HCT116 (cell line): ENCODE results near the gene S100Z. TPM values are rescaled to one million over a fixed set of nuclear protein-coding genes. Genes with fewer than 3 reads are reported as not detected.

Experiments
- ATAC-seq: fragments of 200-7000 bp; cut with Tn5 transposase; 2 replicates; pipeline ENCODE4 v1.9.1; 2020; ENCODE audit warnings: mild to moderate bottlenecking, moderate library complexity
- BruUV-seq: library from RNA; stranded (reverse); fragments of 400-500 nt; replicated peaks from 2 replicates; lab custom pipeline; 2021; lab: Mats Ljungman, UMichigan
- CTCF ChIA-PET: fragments of 300-600 bp; sonication (Branson Sonifier 250); formaldehyde crosslinking; loops from one replicate; lab custom pipeline; 2021; ENCODE audit warnings: antibody characterized with exemption; lab: Charles Lee
- POLR2A ChIA-PET: fragments of 300-600, 350-600 bp; sonication (Branson Sonifier 250); formaldehyde crosslinking; loops from one replicate; lab custom pipeline; 2021; ENCODE audit warnings: antibody characterized with exemption; lab: Charles Lee
- RAD21 ChIA-PET, 2 experiments: fragments of 300-600 bp; sonication (Branson Sonifier 250); formaldehyde crosslinking; loops; one replicate each; lab custom pipeline; 2023; ENCODE audit warnings: low total read pairs in 2 of 2; ENCODE audit not compliant: uncharacterized antibody in 2 of 2, unreplicated experiment in 2 of 2, low non-redundant PET in 1 of 2; lab: Charles Lee
- DNase-seq: peaks from one replicate; pipeline ENCODE4 v3.0.0-alpha.2; 2010; ENCODE audit warnings: low read depth, low spot score
- H2AFZ ChIP-seq: fragments of 200-600 bp; shearing (Covaris generic), sonication (generic); 2 replicates; pipeline ENCODE4 v1.6.1; 2017; ENCODE audit warnings: low read depth, mixed run types, mixed read lengths, antibody characterized with exemption, low read length; ENCODE audit not compliant: poor library complexity, severe bottlenecking
- H3K27ac ChIP-seq: 2 replicates; pipeline ENCODE4 v1.5.1; 2012; ENCODE audit warnings: low read depth, low read length
- H3K27me3 ChIP-seq: fragments of 200-600 bp; sonication (generic); 2 replicates; pipeline ENCODE4 v1.6.1; 2016; ENCODE audit warnings: mixed run types, low read length, mixed read lengths; ENCODE audit not compliant: insufficient read depth
- H3K36me3 ChIP-seq, 2 experiments: fragments of 200-500 bp in 1 of 2; fragments of 200-600 bp in 1 of 2; sonication (Bioruptor generic) in 1 of 2; sonication (generic) in 1 of 2; 2 replicates each; pipeline versions ENCODE4 v1.5.1 to v1.6.1; 2014 to 2016; ENCODE audit warnings: low read length in 2 of 2, inconsistent platforms in 1 of 2, mixed read lengths in 1 of 2, mixed run types in 1 of 2; ENCODE audit not compliant: insufficient read depth in 2 of 2, control insufficient read depth in 1 of 2
- H3K4me1 ChIP-seq, 2 experiments: fragments of 200-600 bp in 1 of 2; sonication (generic) in 1 of 2; 2 replicates each; pipeline versions ENCODE4 v1.5.1 to v1.6.1; 2012 to 2017; ENCODE audit warnings: low read length in 2 of 2, inconsistent platforms in 1 of 2, mild to moderate bottlenecking in 1 of 2, mixed read lengths in 1 of 2, mixed run types in 1 of 2, moderate library complexity in 1 of 2; ENCODE audit not compliant: insufficient read depth in 2 of 2, control insufficient read depth in 1 of 2
- H3K4me2 ChIP-seq: fragments of 200-600 bp; sonication (generic); 2 replicates; pipeline ENCODE4 v1.6.1; 2017; ENCODE audit warnings: mixed run types, low read length, mixed read lengths
- H3K4me3 ChIP-seq, 2 experiments: fragments of 200-600 bp in 1 of 2; sonication (generic) in 1 of 2; replicated peaks in 1 of 2; 2 replicates each; pipeline ENCODE4 v1.5.1; 2011 to 2016; ENCODE audit warnings: low read length in 2 of 2, control low read depth in 1 of 2, low read depth in 1 of 2, mild to moderate bottlenecking in 1 of 2, mixed read lengths in 1 of 2, mixed run types in 1 of 2
- H3K79me2 ChIP-seq: fragments of 200-600 bp; sonication (generic); 2 replicates; pipeline ENCODE4 v1.6.1; 2017; ENCODE audit warnings: mild to moderate bottlenecking, mixed run types, low read length, moderate library complexity, mixed read lengths; ENCODE audit not compliant: insufficient read depth
- H3K9ac ChIP-seq: fragments of 200-600 bp; sonication (generic); 2 replicates; pipeline ENCODE4 v1.6.1; 2016; ENCODE audit warnings: low read length, mixed read lengths
- H3K9me2 ChIP-seq: fragments of 200-600 bp; sonication (generic), shearing (Covaris generic); 2 replicates; pipeline ENCODE4 v1.6.1; 2017; ENCODE audit warnings: mixed run types, mild to moderate bottlenecking, moderate library complexity; ENCODE audit not compliant: insufficient read depth
- H3K9me3 ChIP-seq, 2 experiments: fragments of 200-500 bp in 1 of 2; fragments of 200-600 bp in 1 of 2; sonication (Bioruptor generic) in 1 of 2; sonication (generic) in 1 of 2; 2 replicates each; pipeline ENCODE4 v1.6.1; 2014 to 2017; ENCODE audit warnings: low read length in 2 of 2, mixed read lengths in 2 of 2, inconsistent platforms in 1 of 2, low read depth in 1 of 2, mild to moderate bottlenecking in 1 of 2, mixed run types in 1 of 2, moderate library complexity in 1 of 2; ENCODE audit not compliant: control insufficient read depth in 1 of 2, insufficient read depth in 1 of 2
- H4K20me1 ChIP-seq: fragments of 200-600 bp; sonication (generic), shearing (Covaris generic); 2 replicates; pipeline ENCODE4 v1.6.1; 2017; ENCODE audit warnings: mixed run types, mild to moderate bottlenecking, moderate library complexity; ENCODE audit not compliant: insufficient read depth
- CBX3 ChIP-seq: IDR thresholded peaks from 2 replicates; pipeline ENCODE4 v1.6.1; 2012; ENCODE audit warnings: low read depth
- EGR1 ChIP-seq: IDR thresholded peaks from 2 replicates; pipeline ENCODE4 v1.6.1; 2012; ENCODE audit warnings: low read depth
- ELF1 ChIP-seq: IDR thresholded peaks from 2 replicates; pipeline ENCODE4 v1.6.1; 2012; ENCODE audit warnings: low read depth, borderline replicate concordance
- EZH2phosphoT487 ChIP-seq: fragments of 200-600 bp; IDR thresholded peaks from 2 replicates; pipeline ENCODE4 v1.6.1; 2018; ENCODE audit warnings: antibody characterized with exemption, borderline replicate concordance
- FOSL1 ChIP-seq: IDR thresholded peaks from 2 replicates; pipeline ENCODE4 v1.6.1; 2012; ENCODE audit warnings: low read depth
- JUND ChIP-seq: IDR thresholded peaks from 2 replicates; pipeline ENCODE4 v1.6.1; 2012
- RAD21 ChIP-seq: IDR thresholded peaks from 2 replicates; pipeline ENCODE4 v1.6.1; 2012; ENCODE audit warnings: low read depth, mild to moderate bottlenecking
- SP1 ChIP-seq: IDR thresholded peaks from 2 replicates; pipeline ENCODE4 v1.6.1; 2012; ENCODE audit warnings: low read depth
- SRF ChIP-seq: IDR thresholded peaks from 2 replicates; pipeline ENCODE4 v1.6.1; 2012; ENCODE audit warnings: low read depth
- ZFX ChIP-seq: fragments of 450-650 bp; IDR thresholded peaks from 2 replicates; pipeline ENCODE4 v1.6.1; 2017
- intact Hi-C: fragments of 100-400 bp; cut with micrococcal nuclease; formaldehyde crosslinking; loops from 2 replicates; pipeline ENCODE4 v1.10.0; 2022
- total RNA-seq: library from RNA; stranded (reverse); gene quantifications from one replicate; pipeline ENCODE4 v1.2.1, GENCODE V29; 2021; ENCODE audit not compliant: unreplicated experiment
- TF ChIP-seq, protein P1 (sequence below): IDR thresholded peaks from 2 replicates; pipeline ENCODE4 v1.6.1; 2012
- TF ChIP-seq, protein P2 (sequence below): IDR thresholded peaks from 2 replicates; pipeline ENCODE4 v1.6.1; 2012
- TF ChIP-seq, protein P3 (sequence below): IDR thresholded peaks from 2 replicates; pipeline ENCODE4 v1.6.1; 2012; ENCODE audit warnings: low read depth
- TF ChIP-seq, protein P4 (sequence below): IDR thresholded peaks from 2 replicates; pipeline ENCODE4 v1.6.1; 2011; ENCODE audit warnings: mild to moderate bottlenecking, low read length, moderate library complexity; ENCODE audit not compliant: insufficient replicate concordance; ENCODE audit errors: extremely low read depth

S100Z gene
- total RNA-seq, 1 experiment from 2014 or later, result not detected

- TF ChIP-seq EGR1 (no peak), CBX3 (no peak), JUND (no peak), RAD21 (no peak)
- TF ChIP-seq, protein P1, sequence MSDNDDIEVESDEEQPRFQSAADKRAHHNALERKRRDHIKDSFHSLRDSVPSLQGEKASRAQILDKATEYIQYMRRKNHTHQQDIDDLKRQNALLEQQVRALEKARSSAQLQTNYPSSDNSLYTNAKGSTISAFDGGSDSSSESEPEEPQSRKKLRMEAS, result no peak
- TF ChIP-seq, protein P2, sequence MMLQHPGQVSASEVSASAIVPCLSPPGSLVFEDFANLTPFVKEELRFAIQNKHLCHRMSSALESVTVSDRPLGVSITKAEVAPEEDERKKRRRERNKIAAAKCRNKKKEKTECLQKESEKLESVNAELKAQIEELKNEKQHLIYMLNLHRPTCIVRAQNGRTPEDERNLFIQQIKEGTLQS, result no peak
Observed at GRCh38 chr5:76809141-76809540, 40.7 kb upstream of the S100Z start (continued).

- Histone ChIP-seq H3K9me2 (no peaks in the 10 kb centered on the region), H3K27ac (no peak overlapping the region), H2AFZ (peak overlapping the region; percentile 7), H3K27me3 (no peaks in the 10 kb centered on the region), H3K4me2 (no peak overlapping the region), H3K79me2 (no peaks in the 10 kb centered on the region), H3K9ac (no peak overlapping the region), H4K20me1 (no peaks in the 10 kb centered on the region), H3K36me3 (no peaks in the 10 kb centered on the region), H3K9me3 (no peaks in the 10 kb centered on the region), H3K4me1 (peaks cover 40 to 77% of the 10 kb centered on the region in 2 experiments), H3K4me3 (no peak overlapping the region)
- ChIA-PET RAD21 (no interaction called here), CTCF (interaction anchor here (1.3 kb wide), 1 partner anchor 10 kb away, joined by 3 read pairs; no protein-coding TSS in a partner anchor), POLR2A (no interaction called here)
- intact Hi-C loops, result no loop called here
- DNase-seq (no peak), ATAC-seq (no peak)
- no peak for TF ChIP-seq ELF1
- TF ChIP-seq SP1, result no peak
- no peak for TF ChIP-seq EZH2phosphoT487
- no peak for TF ChIP-seq EGR1
- TF ChIP-seq, protein P3, sequence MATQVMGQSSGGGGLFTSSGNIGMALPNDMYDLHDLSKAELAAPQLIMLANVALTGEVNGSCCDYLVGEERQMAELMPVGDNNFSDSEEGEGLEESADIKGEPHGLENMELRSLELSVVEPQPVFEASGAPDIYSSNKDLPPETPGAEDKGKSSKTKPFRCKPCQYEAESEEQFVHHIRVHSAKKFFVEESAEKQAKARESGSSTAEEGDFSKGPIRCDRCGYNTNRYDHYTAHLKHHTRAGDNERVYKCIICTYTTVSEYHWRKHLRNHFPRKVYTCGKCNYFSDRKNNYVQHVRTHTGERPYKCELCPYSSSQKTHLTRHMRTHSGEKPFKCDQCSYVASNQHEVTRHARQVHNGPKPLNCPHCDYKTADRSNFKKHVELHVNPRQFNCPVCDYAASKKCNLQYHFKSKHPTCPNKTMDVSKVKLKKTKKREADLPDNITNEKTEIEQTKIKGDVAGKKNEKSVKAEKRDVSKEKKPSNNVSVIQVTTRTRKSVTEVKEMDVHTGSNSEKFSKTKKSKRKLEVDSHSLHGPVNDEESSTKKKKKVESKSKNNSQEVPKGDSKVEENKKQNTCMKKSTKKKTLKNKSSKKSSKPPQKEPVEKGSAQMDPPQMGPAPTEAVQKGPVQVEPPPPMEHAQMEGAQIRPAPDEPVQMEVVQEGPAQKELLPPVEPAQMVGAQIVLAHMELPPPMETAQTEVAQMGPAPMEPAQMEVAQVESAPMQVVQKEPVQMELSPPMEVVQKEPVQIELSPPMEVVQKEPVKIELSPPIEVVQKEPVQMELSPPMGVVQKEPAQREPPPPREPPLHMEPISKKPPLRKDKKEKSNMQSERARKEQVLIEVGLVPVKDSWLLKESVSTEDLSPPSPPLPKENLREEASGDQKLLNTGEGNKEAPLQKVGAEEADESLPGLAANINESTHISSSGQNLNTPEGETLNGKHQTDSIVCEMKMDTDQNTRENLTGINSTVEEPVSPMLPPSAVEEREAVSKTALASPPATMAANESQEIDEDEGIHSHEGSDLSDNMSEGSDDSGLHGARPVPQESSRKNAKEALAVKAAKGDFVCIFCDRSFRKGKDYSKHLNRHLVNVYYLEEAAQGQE, result no peak
- TF ChIP-seq ZFX, result no peak
- no peak for TF ChIP-seq SRF
- TF ChIP-seq, protein P4, sequence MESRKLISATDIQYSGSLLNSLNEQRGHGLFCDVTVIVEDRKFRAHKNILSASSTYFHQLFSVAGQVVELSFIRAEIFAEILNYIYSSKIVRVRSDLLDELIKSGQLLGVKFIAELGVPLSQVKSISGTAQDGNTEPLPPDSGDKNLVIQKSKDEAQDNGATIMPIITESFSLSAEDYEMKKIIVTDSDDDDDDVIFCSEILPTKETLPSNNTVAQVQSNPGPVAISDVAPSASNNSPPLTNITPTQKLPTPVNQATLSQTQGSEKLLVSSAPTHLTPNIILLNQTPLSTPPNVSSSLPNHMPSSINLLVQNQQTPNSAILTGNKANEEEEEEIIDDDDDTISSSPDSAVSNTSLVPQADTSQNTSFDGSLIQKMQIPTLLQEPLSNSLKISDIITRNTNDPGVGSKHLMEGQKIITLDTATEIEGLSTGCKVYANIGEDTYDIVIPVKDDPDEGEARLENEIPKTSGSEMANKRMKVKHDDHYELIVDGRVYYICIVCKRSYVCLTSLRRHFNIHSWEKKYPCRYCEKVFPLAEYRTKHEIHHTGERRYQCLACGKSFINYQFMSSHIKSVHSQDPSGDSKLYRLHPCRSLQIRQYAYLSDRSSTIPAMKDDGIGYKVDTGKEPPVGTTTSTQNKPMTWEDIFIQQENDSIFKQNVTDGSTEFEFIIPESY, result no peak
- no peak for TF ChIP-seq FOSL1
- no peak for TF ChIP-seq RAD21
- no TSS peak for BruUV-seq
Observed at GRCh38 chr5:76810236-76810635, 39.6 kb upstream of the S100Z start.
